ENCODE measurements around the gene PLAAT1. TPM values are rescaled to one million over a fixed set of nuclear protein-coding genes. Genes with fewer than 3 reads are reported as not detected.

PLAAT1 gene
- total RNA-seq, 1 donor, result under 0.01 TPM

DNA sequence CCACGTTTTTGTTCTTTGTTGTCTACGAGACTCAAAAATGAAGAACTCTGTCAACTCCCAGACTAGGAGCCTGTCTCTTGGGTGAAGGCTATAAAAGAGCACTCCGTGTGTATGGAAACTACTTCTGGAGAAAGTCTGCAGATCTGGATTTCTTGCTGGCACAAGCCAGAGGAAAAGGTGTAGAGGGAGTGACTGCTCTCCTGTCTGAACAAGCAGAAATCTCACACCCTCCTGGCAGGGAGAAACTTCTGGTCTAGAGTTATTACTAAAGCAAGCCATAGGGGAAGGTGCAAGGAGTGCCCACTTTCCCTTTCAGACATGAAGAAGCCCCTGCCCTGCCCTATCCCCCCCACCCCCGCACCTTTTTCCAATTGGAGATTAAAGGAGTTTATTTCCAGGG, 9.5 kb downstream of the PLAAT1 start:
- DNase-seq (ENCODE audit: low read depth in 2 of 3, low spot score in 2 of 3), result no peak

DNA sequence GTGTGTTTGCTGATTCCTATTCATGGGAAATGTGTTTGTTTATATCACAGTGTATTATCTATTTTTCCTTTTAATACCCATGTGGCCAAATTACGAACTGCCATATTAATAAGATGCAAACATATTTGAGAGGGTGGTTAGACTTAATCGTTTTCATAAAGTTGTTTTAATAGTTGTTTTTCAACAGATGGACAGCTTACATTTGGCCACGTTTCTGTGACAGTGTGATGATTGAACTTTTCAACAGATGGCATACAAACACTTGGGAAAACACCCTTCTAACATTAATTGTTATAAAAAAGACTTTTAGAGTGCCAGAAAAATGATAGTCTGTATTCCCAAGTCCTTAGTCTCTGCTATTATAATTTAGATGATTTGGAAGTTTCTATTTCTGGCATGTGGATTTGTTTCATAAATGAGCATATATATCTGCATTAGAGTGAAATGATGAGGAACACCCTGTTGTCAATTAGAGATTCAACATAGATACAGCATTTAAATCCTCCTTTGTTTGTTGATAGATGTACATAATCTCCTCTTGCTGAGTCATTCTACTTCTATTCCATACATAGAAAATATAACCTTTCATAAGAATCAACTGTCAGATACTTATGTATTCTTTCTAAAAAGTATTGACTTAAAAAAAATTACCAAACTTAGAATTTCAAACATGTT, 13.1 kb downstream of the PLAAT1 start:
- no peak for DNase-seq (ENCODE audit: low read depth in 2 of 3, low spot score in 2 of 3)

DNA sequence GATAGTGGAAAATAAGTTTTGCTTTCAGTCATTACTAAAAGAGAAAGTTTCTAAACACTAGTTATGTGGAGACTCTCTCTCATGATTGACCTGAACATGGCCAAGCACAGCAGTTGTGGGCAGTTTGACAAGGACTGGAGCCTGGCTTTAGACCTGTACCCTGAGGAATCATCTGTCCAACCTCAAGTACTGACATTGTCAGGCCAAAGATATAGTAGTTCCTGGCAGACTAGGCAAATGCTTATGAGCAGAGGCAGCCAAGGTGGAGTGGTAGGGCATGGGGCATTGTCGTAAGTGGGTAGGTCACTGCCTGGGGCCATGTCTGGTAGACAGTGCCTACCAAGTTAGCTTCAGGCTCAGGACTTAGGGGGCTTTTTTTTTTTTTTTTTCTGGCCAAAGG, 20.9 kb downstream of the PLAAT1 start:
- no peak for DNase-seq (ENCODE audit: low read depth in 2 of 3, low spot score in 2 of 3)

- DNase-seq (ENCODE audit: low read depth in 2 of 3, low spot score in 2 of 3), result no peak
Measured at GRCh38 chr3:193262707-193263106, 21.7 kb downstream of the PLAAT1 start.

GRCh38 chr3:193269343-193270028, 28.5 kb downstream of the PLAAT1 start:
- no peak for DNase-seq (ENCODE audit: low read depth in 2 of 3, low spot score in 2 of 3)

- DNase-seq (ENCODE audit: low read depth in 2 of 3, low spot score in 2 of 3), result no peak
Measured at GRCh38 chr3:193270451-193270850, 29.4 kb downstream of the PLAAT1 start.

DNA sequence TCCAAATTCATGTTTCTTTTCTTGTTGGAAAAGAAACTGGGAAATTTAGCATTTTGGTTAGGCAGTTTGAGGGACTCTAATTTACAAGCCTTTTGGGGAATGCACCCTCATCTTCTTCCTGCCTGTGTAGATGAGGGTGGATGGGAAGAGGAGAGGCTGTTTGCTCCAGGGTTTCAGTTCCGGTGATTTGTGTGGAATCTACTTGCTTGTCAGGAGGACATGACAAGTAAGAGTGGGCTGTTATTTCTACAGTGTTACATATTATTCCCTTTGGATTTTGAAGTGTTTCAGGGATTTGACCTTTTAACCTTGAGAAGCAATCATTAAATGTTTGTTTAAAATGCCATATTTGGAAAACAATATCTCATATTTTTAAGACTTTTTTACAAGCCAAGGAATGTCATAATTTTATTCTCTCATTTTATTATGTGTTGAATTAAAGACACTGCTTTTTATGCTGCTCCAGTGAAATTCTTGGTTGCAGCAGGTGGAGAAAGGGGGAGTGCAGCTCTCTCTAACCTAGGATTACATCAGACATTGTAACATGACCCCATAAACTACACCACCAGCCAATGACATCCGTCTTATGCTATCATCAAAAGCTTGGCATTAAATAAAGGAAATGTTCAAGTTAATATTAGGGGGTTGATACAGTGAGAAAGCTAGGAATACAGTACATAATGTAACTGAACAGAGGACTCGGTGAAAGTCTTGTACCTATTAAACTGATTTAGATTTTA, 30.2 kb downstream of the PLAAT1 start:
- DNase-seq (ENCODE audit: low read depth in 2 of 3, low spot score in 2 of 3), result no peak

GRCh38 chr3:193292386-193292785, 51.4 kb downstream of the PLAAT1 start:
- no peak for DNase-seq (ENCODE audit: low read depth in 2 of 3, low spot score in 2 of 3)

DNA sequence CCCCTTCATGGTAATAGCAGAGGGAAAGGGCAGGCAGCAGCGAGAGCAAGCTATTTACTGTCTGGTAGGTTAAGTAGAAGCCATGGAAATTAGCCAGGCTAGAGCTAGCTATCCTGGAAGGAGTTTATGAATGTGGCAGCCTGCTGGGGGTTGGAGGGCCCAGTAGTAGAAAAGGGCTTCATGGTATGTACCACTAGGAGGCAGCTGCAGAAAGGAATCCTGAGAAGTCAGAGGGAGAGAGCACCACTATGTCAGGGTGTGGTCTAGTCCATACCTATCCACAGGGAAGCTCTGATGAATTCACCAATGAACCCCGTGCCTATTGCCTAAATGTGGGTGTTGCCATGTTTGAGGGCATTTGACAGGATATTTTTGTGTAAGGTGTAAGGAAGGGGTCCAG, 55.0 kb downstream of the PLAAT1 start:
- DNase-seq (ENCODE audit: low read depth in 2 of 3, low spot score in 2 of 3), result no peak

GRCh38 chr3:193297421-193297820, 56.4 kb downstream of the PLAAT1 start:
- DNase-seq (ENCODE audit: low read depth in 2 of 3, low spot score in 2 of 3), result no peak

DNA sequence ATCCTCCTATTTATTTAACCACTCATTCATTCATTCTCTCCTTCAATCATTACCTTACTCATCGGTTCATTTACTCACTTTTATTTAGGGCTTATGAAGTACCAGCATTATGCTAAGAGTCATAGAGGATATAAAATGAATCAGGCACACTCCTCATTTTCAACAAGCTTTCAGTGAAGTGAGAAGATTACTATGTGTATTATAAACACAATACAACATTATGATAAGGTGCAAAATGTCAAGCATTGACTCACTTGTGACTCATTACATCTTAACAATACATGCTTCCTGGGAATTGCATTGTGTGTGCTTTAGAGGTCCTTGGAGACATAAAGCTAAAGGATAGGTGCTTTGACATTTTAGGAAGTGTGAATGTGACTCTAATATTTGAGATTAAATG, 60.4 kb downstream of the PLAAT1 start:
- no peak for DNase-seq (ENCODE audit: low read depth in 2 of 3, low spot score in 2 of 3)

DNA sequence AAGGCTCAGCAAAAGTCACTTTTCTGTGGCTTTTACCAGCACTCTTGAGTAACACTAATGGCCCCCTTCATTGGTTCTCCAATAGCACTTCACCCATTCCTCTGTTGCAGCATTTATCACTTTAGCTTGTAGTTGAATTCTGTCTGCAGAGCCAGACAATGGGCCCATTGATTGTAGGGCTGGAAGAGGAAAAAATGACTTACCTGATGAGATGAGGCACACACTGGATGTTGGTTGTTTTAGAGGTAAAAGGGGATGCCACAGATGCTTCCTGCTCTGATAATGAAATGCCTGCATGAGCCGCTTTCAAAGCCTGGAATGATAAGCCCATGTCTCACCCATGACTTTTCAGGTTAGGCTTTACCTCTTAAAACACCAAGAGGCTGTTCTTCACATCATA, 64.3 kb downstream of the PLAAT1 start:
- DNase-seq (ENCODE audit: low read depth in 2 of 3, low spot score in 2 of 3), result no peak

DNA sequence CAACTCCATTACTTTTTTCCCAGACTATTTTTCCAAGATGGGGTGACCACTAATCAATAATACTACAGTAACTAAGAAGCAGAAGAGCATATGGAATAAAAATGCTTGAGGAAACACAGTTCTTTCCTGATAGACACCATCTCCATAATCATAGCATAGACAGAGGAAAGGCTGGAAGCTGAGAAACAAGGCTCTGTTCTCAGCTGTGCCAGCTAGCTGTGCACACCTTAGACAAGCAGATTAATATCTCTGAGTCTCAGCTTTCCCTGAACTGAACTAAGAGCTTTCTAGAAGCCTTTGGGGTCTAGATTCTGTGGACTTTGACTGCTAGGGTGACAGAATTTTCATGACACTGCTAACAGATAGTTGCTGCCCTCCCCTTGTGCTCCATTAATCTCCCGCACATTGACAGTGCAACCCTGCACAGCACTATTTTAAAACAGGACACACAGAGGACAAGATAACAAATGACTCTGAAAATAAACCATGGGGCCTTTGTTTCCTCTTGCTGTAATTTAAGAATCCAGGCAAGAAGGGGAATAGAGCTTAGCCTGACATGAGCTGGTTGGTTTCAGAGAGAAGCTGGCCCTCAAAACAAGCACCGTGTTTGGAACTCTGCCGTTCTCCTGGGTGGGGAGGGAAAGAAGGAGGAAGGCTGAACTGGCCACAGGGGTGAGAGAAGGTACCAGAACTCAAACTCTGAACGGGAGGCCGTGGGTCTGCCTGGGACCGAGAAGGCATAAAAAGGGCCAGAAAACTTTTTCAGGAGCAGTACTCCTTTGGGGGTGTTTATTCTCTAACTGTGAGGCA, 70.1 kb downstream of the PLAAT1 start:
- no peak for DNase-seq (ENCODE audit: low read depth in 2 of 3, low spot score in 2 of 3)

DNA sequence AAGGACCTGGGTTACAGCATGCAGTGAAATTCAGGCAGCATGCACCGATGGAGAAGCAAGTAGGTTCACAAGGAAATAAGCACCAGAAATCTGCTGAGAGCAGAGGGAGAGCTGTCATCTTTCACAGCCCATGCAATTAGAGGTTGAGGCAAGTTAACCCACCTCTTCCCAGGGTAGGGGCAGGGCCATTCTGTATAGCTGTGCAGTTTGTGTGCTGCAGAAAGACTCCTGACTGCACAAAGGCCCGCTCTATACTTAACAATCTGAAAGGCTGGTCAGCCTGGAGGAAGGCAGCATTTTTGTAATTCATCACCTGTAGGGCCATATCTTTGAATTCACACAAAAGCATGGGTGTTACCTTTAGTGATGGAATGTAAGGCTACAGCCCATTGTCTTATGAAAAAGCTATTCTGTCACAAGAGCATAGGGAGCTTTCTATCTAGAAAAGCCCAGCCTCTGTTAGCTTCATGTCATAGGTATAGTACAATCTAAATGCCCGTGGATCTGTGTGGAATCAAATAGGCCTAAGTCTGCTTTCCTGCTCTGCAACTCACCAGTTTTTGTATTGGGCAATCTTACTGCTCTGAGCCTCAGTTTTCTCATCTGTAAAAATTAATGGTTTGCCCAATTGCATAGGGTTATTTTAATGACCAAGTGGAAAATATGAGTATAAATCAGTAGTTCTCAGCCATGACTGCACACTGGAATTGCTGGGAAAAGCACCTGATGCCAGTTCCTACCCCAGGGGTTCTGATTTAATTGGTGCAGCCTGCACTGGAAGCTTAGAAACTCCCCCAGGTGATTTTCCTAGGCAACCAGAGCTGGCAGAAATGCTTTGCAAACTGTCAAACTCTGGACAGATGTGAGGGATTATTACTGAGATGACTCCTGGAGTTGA, 72.3 kb downstream of the PLAAT1 start:
- no peak for DNase-seq (ENCODE audit: low read depth in 2 of 3, low spot score in 2 of 3)

- no peak for DNase-seq (ENCODE audit: low read depth in 2 of 3, low spot score in 2 of 3)
Measured at GRCh38 chr3:193314161-193314560, 73.1 kb downstream of the PLAAT1 start.

DNA sequence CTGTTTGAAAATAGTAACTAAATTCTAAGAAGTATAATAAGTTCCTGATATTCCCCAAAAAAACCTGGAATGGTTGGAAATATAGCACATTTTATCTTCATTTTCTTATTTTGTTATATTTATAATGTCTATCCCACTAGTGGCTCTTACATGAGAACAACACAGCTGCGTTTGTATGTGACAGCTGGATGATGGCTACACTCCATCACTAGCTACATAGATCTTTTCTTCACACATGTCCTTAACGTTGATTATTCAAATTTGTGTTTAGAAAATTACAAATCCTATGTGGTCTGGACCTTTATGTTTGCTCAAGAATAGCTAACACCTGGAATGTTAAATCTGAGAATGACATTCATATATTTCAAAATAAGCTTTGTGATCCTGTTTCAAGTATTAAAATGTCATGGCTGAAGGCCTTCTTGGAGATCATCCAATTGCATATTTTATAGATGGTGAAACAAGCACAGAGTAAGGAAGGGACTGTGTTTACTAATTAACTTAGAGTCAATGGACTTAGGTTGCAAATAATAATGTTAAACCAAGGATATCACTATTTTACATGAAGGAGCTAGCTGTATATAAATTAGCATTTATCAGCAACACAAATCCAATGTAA, 76.8 kb downstream of the PLAAT1 start:
- no peak for DNase-seq (ENCODE audit: low read depth in 2 of 3, low spot score in 2 of 3)

Measured in hematopoietic multipotent progenitor cell (in vitro differentiated cells).